CD4-positive, alpha-beta T cell treated with Interleukin-17A for 1 hour (primary cell): ENCODE data around the gene TRIM27.
A peak's percentile ranks its signal among the peaks of the same experiment; 100 is the strongest.
"Not testable (repeated sequence)": the region's sequence is repeated elsewhere in the genome, so short reads cannot be mapped to it uniquely, and the experiment has no call there.

ENCODE experiments used
- DNase-seq: peaks from one replicate; pipeline ENCODE4 v3.0.0-alpha.2; 2020

Gene TRIM27

GRCh38 chr6:28923318-28924102 lies at the start of gene TRIM27:
TRIM27 (minus strand) TSS chr6:28923985; CDS start chr6:28923632, 353 bp downstream.
- peak; percentile 74 for DNase-seq

GRCh38 chr6:28970056-28970455 lies 46.3 kb upstream of the TRIM27 start:
- DNase-seq, result not testable (repeated sequence)

GRCh38 chr6:28969129-28969528 lies 45.3 kb upstream of the TRIM27 start:
- DNase-seq, result no peak

GRCh38 chr6:28968476-28968875 lies 44.7 kb upstream of the TRIM27 start:
- DNase-seq, result no peak

- DNase-seq, result no peak
These were observed 41.9 kb upstream of the TRIM27 start for GRCh38 chr6:28965706-28966105.

- DNase-seq, result no peak
These were observed 37.2 kb upstream of the TRIM27 start for GRCh38 chr6:28960846-28961500.

- DNase-seq, result not testable (repeated sequence)
These were observed 34.9 kb upstream of the TRIM27 start for GRCh38 chr6:28958561-28959243.

- not testable (repeated sequence) for DNase-seq
These were observed 34.1 kb upstream of the TRIM27 start for GRCh38 chr6:28957795-28958314.

- no peak for DNase-seq
These were observed 32.5 kb upstream of the TRIM27 start for GRCh38 chr6:28956331-28956730.

- no peak for DNase-seq
These were observed 29.9 kb upstream of the TRIM27 start for GRCh38 chr6:28953585-28954258.

GRCh38 chr6:28953039-28953584 lies 29.3 kb upstream of the TRIM27 start:
- DNase-seq, result peak; percentile 75

GRCh38 chr6:28949656-28950195 lies 25.9 kb upstream of the TRIM27 start:
- DNase-seq, result not testable (repeated sequence)

- no peak for DNase-seq
These were observed 25.1 kb upstream of the TRIM27 start for GRCh38 chr6:28948782-28949486.

- DNase-seq, result no peak
These were observed 24.1 kb upstream of the TRIM27 start for GRCh38 chr6:28947831-28948270.

GRCh38 chr6:28947067-28947765 lies 23.4 kb upstream of the TRIM27 start:
- no peak for DNase-seq

GRCh38 chr6:28945349-28945748 lies 21.6 kb upstream of the TRIM27 start:
- no peak for DNase-seq

GRCh38 chr6:28944412-28944865 lies 20.7 kb upstream of the TRIM27 start:
- DNase-seq, result peak; percentile 88

GRCh38 chr6:28943557-28944411 lies 20.0 kb upstream of the TRIM27 start:
- peak; percentile 68 for DNase-seq

GRCh38 chr6:28943223-28943556 lies 19.4 kb upstream of the TRIM27 start:
- DNase-seq, result no peak
